HG02678 (cell line): ENCODE data around the gene DZIP1L.
"Not testable (repeated sequence)": the region's sequence is repeated elsewhere in the genome, so short reads cannot be mapped to it uniquely, and the experiment has no call there.

Experiments used
- ATAC-seq: cut with Tn5 transposase; IDR thresholded peaks from one replicate; pipeline ENCODE4 v1.9.1; 2021; ENCODE audit warnings: mild to moderate bottlenecking, moderate library complexity; ENCODE audit not compliant: unreplicated experiment

DZIP1L gene

GRCh38 chr3:138114988-138115971, at the start of gene DZIP1L:
DZIP1L (minus strand) TSS chr3:138115608; CDS start chr3:138103971, 11,637 bp downstream.
- ATAC-seq, result peak; percentile 87

GRCh38 chr3:138165061-138165460, 49.7 kb upstream of the DZIP1L start:
- no peak for ATAC-seq

GRCh38 chr3:138157743-138158142, 42.3 kb upstream of the DZIP1L start:
- no peak for ATAC-seq

GRCh38 chr3:138154534-138154933, 39.1 kb upstream of the DZIP1L start:
- no peak for ATAC-seq

- ATAC-seq, result no peak
Observed at GRCh38 chr3:138148503-138148902, 33.1 kb upstream of the DZIP1L start.

GRCh38 chr3:138142181-138142580, 26.8 kb upstream of the DZIP1L start:
- not testable (repeated sequence) for ATAC-seq

GRCh38 chr3:138140940-138141339, 25.5 kb upstream of the DZIP1L start:
- ATAC-seq, result no peak

GRCh38 chr3:138139691-138140090, 24.3 kb upstream of the DZIP1L start:
- ATAC-seq, result no peak

- ATAC-seq, result no peak
Observed at GRCh38 chr3:138137861-138138260, 22.5 kb upstream of the DZIP1L start.

- ATAC-seq, result no peak
Observed at GRCh38 chr3:138136201-138136600, 20.8 kb upstream of the DZIP1L start.

GRCh38 chr3:138135833-138136194, 20.4 kb upstream of the DZIP1L start:
- ATAC-seq, result no peak

GRCh38 chr3:138135146-138135832, 19.9 kb upstream of the DZIP1L start:
- ATAC-seq, result no peak

- no peak for ATAC-seq
Observed at GRCh38 chr3:138132239-138132638, 16.8 kb upstream of the DZIP1L start, which contains the start of gene A4GNT. A4GNT (minus strand) TSS chr3:138132390; CDS start chr3:138131256, 1,134 bp downstream.

GRCh38 chr3:138127636-138128365, 12.4 kb upstream of the DZIP1L start:
- no peak for ATAC-seq

- no peak for ATAC-seq
Observed at GRCh38 chr3:138125548-138126221, 10.3 kb upstream of the DZIP1L start.

GRCh38 chr3:138124706-138125355, 9.4 kb upstream of the DZIP1L start:
- no peak for ATAC-seq

- ATAC-seq, result no peak
Observed at GRCh38 chr3:138124188-138124587, 8.8 kb upstream of the DZIP1L start.

GRCh38 chr3:138119423-138119766, 4.0 kb upstream of the DZIP1L start:
- ATAC-seq, result no peak

GRCh38 chr3:138118612-138119422, 3.4 kb upstream of the DZIP1L start:
- peak; percentile 65 for ATAC-seq
